ENCODE data around the gene TPD52L1.

GRCh38 chr6:125155344-125155743 lies 1.8 kb downstream of the TPD52L1 start:
- TF ChIP-seq, protein P1, sequence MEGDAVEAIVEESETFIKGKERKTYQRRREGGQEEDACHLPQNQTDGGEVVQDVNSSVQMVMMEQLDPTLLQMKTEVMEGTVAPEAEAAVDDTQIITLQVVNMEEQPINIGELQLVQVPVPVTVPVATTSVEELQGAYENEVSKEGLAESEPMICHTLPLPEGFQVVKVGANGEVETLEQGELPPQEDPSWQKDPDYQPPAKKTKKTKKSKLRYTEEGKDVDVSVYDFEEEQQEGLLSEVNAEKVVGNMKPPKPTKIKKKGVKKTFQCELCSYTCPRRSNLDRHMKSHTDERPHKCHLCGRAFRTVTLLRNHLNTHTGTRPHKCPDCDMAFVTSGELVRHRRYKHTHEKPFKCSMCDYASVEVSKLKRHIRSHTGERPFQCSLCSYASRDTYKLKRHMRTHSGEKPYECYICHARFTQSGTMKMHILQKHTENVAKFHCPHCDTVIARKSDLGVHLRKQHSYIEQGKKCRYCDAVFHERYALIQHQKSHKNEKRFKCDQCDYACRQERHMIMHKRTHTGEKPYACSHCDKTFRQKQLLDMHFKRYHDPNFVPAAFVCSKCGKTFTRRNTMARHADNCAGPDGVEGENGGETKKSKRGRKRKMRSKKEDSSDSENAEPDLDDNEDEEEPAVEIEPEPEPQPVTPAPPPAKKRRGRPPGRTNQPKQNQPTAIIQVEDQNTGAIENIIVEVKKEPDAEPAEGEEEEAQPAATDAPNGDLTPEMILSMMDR (IDR thresholded peaks at IDR 0.05): no peak
- no peak for TF ChIP-seq POLR2A (IDR thresholded peaks at IDR 0.05)
